Fibroblast of lung (primary cell): ENCODE data around the gene VWA3B. TPM values are rescaled to one million over a fixed set of nuclear protein-coding genes. Genes with fewer than 3 reads are reported as not detected.

Experiments used
- DNase-seq, 2 donors: peaks; one replicate each; pipeline versions ENCODE4 v3.0.0 to v3.0.0-alpha.2; 2010; ENCODE audit warnings: low read depth in 2 of 2
- H2AFZ ChIP-seq: 2 replicates; pipeline ENCODE4 v1.5.1; 2012; ENCODE audit warnings: low read length, control low read depth, inconsistent platforms
- H3K27ac ChIP-seq: 2 replicates; pipeline ENCODE4 v1.5.1; 2011; ENCODE audit warnings: low read length, control low read depth; ENCODE audit not compliant: insufficient read depth
- H3K27me3 ChIP-seq: 2 replicates; pipeline ENCODE4 v1.5.1; 2011; ENCODE audit warnings: mild to moderate bottlenecking, low read length; ENCODE audit not compliant: control insufficient read depth, insufficient read depth
- H3K36me3 ChIP-seq: 2 replicates; pipeline ENCODE4 v1.5.1; 2011; ENCODE audit warnings: low read length; ENCODE audit not compliant: control insufficient read depth, insufficient read depth
- H3K4me1 ChIP-seq: 2 replicates; pipeline ENCODE4 v1.5.1; 2011; ENCODE audit warnings: low read length; ENCODE audit not compliant: control insufficient read depth, insufficient read depth; ENCODE audit errors: extremely low read depth
- H3K4me2 ChIP-seq: 2 replicates; pipeline ENCODE4 v1.5.1; 2011; ENCODE audit warnings: low read length, control low read depth; ENCODE audit not compliant: insufficient read depth; ENCODE audit errors: extremely low read depth
- H3K4me3 ChIP-seq, 4 experiments: fragments of 200-600 bp in 1 of 4; sonication (generic) in 1 of 4; replicated peaks in 1 of 4; 2 replicates each; pipeline ENCODE4 v1.5.1; 2011 to 2016; ENCODE audit warnings: low read length in 4 of 4, low read depth in 3 of 4, mild to moderate bottlenecking in 3 of 4, control low read depth in 2 of 4, inconsistent platforms in 1 of 4, mixed read lengths in 1 of 4; ENCODE audit not compliant: insufficient read depth in 1 of 4; ENCODE audit errors: control extremely low read depth in 1 of 4
- H3K79me2 ChIP-seq: 2 replicates; pipeline ENCODE4 v1.5.1; 2012; ENCODE audit warnings: mild to moderate bottlenecking, low read length, inconsistent platforms; ENCODE audit not compliant: control insufficient read depth, insufficient read depth
- H3K9ac ChIP-seq: 2 replicates; pipeline ENCODE4 v1.5.1; 2011; ENCODE audit warnings: mild to moderate bottlenecking, low read length, control low read depth; ENCODE audit not compliant: insufficient read depth
- H3K9me3 ChIP-seq: 2 replicates; pipeline ENCODE4 v1.5.1; 2012; ENCODE audit warnings: low read depth, low read length; ENCODE audit not compliant: control insufficient read depth, insufficient read depth
- H4K20me1 ChIP-seq: 2 replicates; pipeline ENCODE4 v1.5.1; 2011; ENCODE audit warnings: low read length; ENCODE audit not compliant: control insufficient read depth, insufficient read depth; ENCODE audit errors: extremely low read depth
- EZH2 ChIP-seq: IDR thresholded peaks from 2 replicates; pipeline ENCODE4 v1.5.1; 2012; ENCODE audit warnings: low read length, control low read depth, mild to moderate bottlenecking; ENCODE audit errors: missing control alignments
- polyA plus RNA-seq, 2 donors: library from polyadenylated mRNA; depleted of rRNA in 1 of 2; stranded (reverse) in 1 of 2; unstranded in 1 of 2; fragments of >200 nt; gene quantifications; 2 replicates each; pipeline ENCODE4 v1.2.1, GENCODE V29; 2011 to 2012; ENCODE audit warnings: missing spikeins in 1 of 2
- total RNA-seq: library from RNA; depleted of rRNA; stranded (reverse); fragments of >200 nt; gene quantifications from 2 replicates; pipeline ENCODE4 v1.2.1, GENCODE V29; 2014
- TF ChIP-seq, protein P1 (sequence below), 2 donors: IDR thresholded peaks in 1 of 2; conservative IDR thresholded peaks in 1 of 2; 1 replicate in 1 of 2; 2 replicates in 1 of 2; pipeline ENCODE4 v1.5.1; 2011 to 2012; ENCODE audit warnings: low read length in 2 of 2, control low read depth in 1 of 2, inconsistent platforms in 1 of 2, low read depth in 1 of 2, mild to moderate bottlenecking in 1 of 2

VWA3B gene
- total and polyA plus RNA-seq, 2 donors (not counting 1 experiment from before 2014, with no cell fraction given): 0.17 TPM; not detected in 1

- no peaks in the 10 kb centered on the region for H3K36me3 ChIP-seq
- no peaks in the 10 kb centered on the region for H3K27me3 ChIP-seq
- H3K9ac ChIP-seq: no peak overlapping the region
- H3K27ac ChIP-seq: no peak overlapping the region
- H3K4me3 ChIP-seq: no peak overlapping the region
- no peaks in the 10 kb centered on the region for H3K4me1 ChIP-seq
- H3K79me2 ChIP-seq: no peaks in the 10 kb centered on the region
- no peaks in the 10 kb centered on the region for H4K20me1 ChIP-seq
- no peak overlapping the region for H3K4me2 ChIP-seq
- no peaks in the 10 kb centered on the region for H3K9me3 ChIP-seq
- TF ChIP-seq EZH2: no peak
- TF ChIP-seq, protein P1, sequence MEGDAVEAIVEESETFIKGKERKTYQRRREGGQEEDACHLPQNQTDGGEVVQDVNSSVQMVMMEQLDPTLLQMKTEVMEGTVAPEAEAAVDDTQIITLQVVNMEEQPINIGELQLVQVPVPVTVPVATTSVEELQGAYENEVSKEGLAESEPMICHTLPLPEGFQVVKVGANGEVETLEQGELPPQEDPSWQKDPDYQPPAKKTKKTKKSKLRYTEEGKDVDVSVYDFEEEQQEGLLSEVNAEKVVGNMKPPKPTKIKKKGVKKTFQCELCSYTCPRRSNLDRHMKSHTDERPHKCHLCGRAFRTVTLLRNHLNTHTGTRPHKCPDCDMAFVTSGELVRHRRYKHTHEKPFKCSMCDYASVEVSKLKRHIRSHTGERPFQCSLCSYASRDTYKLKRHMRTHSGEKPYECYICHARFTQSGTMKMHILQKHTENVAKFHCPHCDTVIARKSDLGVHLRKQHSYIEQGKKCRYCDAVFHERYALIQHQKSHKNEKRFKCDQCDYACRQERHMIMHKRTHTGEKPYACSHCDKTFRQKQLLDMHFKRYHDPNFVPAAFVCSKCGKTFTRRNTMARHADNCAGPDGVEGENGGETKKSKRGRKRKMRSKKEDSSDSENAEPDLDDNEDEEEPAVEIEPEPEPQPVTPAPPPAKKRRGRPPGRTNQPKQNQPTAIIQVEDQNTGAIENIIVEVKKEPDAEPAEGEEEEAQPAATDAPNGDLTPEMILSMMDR (conservative IDR thresholded peaks at IDR 0.05 in 1 of 2, IDR thresholded peaks at IDR 0.05 in 1 of 2; ENCODE audit: low read depth in 1 of 2, low read length in 2 of 2): no peak
- DNase-seq: no peak
- no peak overlapping the region for H2AFZ ChIP-seq
These were observed 21.1 kb downstream of the VWA3B start for GRCh38 chr2:98108110-98108509.

- Histone ChIP-seq H3K36me3 (no peaks in the 10 kb centered on the region), H3K9ac (no peak overlapping the region), H3K4me2 (no peak overlapping the region), H4K20me1 (no peaks in the 10 kb centered on the region), H3K4me3 (no peak overlapping the region), H3K9me3 (no peaks in the 10 kb centered on the region), H2AFZ (no peak overlapping the region), H3K27me3 (no peaks in the 10 kb centered on the region), H3K27ac (no peak overlapping the region), H3K4me1 (no peaks in the 10 kb centered on the region), H3K79me2 (no peaks in the 10 kb centered on the region)
- TF ChIP-seq, protein P1 (conservative IDR thresholded peaks at IDR 0.05 in 1 of 2, IDR thresholded peaks at IDR 0.05 in 1 of 2; ENCODE audit: low read depth in 1 of 2, low read length in 2 of 2): no peak
- no peak for TF ChIP-seq EZH2
- no peak for DNase-seq
These were observed 23.8 kb downstream of the VWA3B start for GRCh38 chr2:98110741-98111140.

DNA sequence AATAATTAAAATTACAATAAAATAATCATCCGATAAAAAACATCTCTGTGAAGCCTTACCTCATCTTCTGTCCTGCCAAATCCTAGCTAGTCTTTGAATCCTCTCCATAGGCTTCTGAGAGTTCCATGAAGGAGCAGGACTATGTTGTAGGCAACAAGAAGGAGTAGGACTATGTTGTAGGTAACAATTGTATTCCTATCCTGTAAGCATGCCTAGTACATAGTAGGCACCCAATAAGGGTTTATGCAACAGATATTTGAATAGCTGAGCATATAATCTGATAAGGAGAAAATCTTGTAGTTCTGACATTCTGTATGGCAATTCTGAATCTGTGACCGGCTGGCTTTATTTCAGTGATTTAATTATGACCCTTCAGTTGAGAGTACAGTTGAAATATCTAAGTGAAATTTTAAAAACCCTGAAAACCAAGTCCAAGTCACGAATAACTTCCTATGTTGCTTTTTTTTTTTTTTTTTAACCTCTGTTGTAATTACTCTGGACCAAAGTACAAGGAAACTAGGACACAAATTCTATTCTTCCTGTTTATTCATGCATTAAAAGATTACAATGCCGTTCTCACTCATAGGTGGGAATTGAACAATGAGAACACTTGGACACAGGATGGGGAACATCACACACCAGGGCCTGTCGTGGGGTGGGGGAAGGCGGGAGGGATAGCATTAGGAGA, 27.8 kb downstream of the VWA3B start:
- no peaks in the 10 kb centered on the region for H3K36me3 ChIP-seq
- no peak overlapping the region for H3K4me3 ChIP-seq
- TF ChIP-seq, protein P1 (conservative IDR thresholded peaks at IDR 0.05 in 1 of 2, IDR thresholded peaks at IDR 0.05 in 1 of 2; ENCODE audit: low read depth in 1 of 2, low read length in 2 of 2): no peak
- TF ChIP-seq EZH2: no peak
- no peaks in the 10 kb centered on the region for H4K20me1 ChIP-seq
- peaks cover 4% of the 10 kb centered on the region for H3K27me3 ChIP-seq
- DNase-seq: no peak
- H3K4me2 ChIP-seq: no peak overlapping the region
- no peaks in the 10 kb centered on the region for H3K79me2 ChIP-seq
- no peak overlapping the region for H3K9ac ChIP-seq
- no peaks in the 10 kb centered on the region for H3K9me3 ChIP-seq
- H3K4me1 ChIP-seq: no peaks in the 10 kb centered on the region
- no peak overlapping the region for H2AFZ ChIP-seq
- H3K27ac ChIP-seq: no peak overlapping the region
